NT2/D1 (cell line): ENCODE results near the gene ADM2.

Source experiments
- DNase-seq: peaks from one replicate; pipeline ENCODE4 v3.0.0-alpha.2; 2011; ENCODE audit warnings: low read depth, low spot score
- H3K27me3 ChIP-seq: 2 replicates; pipeline ENCODE4 v1.6.0; 2011; ENCODE audit warnings: mild to moderate bottlenecking; ENCODE audit not compliant: insufficient read length, insufficient read depth
- H3K36me3 ChIP-seq: 2 replicates; pipeline ENCODE4 v1.6.1; 2011; ENCODE audit warnings: mild to moderate bottlenecking, low read length, mixed read lengths; ENCODE audit not compliant: insufficient read depth, insufficient read length
- H3K4me1 ChIP-seq: 2 replicates; pipeline ENCODE4 v1.5.1; 2011; ENCODE audit not compliant: insufficient read depth, insufficient read length
- H3K4me3 ChIP-seq: 2 replicates; pipeline ENCODE4 v1.5.1; 2011; ENCODE audit warnings: low read depth; ENCODE audit not compliant: insufficient read length
- H3K9ac ChIP-seq: 2 replicates; pipeline ENCODE4 v1.6.0; 2011; ENCODE audit warnings: low read depth; ENCODE audit not compliant: insufficient read length
- H3K9me3 ChIP-seq: 2 replicates; pipeline ENCODE4 v1.5.1; 2011; ENCODE audit warnings: mild to moderate bottlenecking, low read length; ENCODE audit not compliant: insufficient read depth
- SUZ12 ChIP-seq: IDR thresholded peaks from 2 replicates; pipeline ENCODE4 v1.6.1; 2011; ENCODE audit not compliant: insufficient read length, insufficient read depth; ENCODE audit errors: extremely low read depth
- YY1 ChIP-seq: IDR thresholded peaks from 2 replicates; pipeline ENCODE4 v1.6.1; 2011; ENCODE audit not compliant: insufficient read length, insufficient read depth
- ZNF274 ChIP-seq: IDR thresholded peaks from 2 replicates; pipeline ENCODE4 v1.6.1; 2011; ENCODE audit warnings: mild to moderate bottlenecking, low read depth, low read length

The ADM2 gene

GRCh38 chr22:50523806-50524675 lies 42.7 kb downstream of the ADM2 start:
- H3K36me3 ChIP-seq = peaks cover 47% of the 10 kb centered on the region
- H3K9me3 ChIP-seq = no peaks in the 10 kb centered on the region
- no peak for TF ChIP-seq ZNF274
- TF ChIP-seq YY1 = no peak
- no peak for TF ChIP-seq SUZ12
- peaks cover 11% of the 10 kb centered on the region for H3K4me1 ChIP-seq
- DNase-seq = no peak
- peak overlapping the region; percentile 91 for H3K9ac ChIP-seq
- H3K27me3 ChIP-seq = no peaks in the 10 kb centered on the region
- H3K4me3 ChIP-seq = peak overlapping the region; percentile 82

GRCh38 chr22:50524676-50525103 lies 43.3 kb downstream of the ADM2 start:
- TF ChIP-seq YY1 (no peak), ZNF274 (no peak), SUZ12 (no peak)
- Histone ChIP-seq H3K36me3 (peaks cover 40% of the 10 kb centered on the region), H3K27me3 (no peaks in the 10 kb centered on the region), H3K4me3 (peak overlapping the region; percentile 82), H3K9ac (peak overlapping the region; percentile 91), H3K9me3 (no peaks in the 10 kb centered on the region), H3K4me1 (peaks cover 11% of the 10 kb centered on the region)
- DNase-seq = no peak

- peak within 1 kb of the TSS; percentile 91 for H3K9ac ChIP-seq
- peak; percentile 89 for DNase-seq
- H3K4me1 ChIP-seq = peaks cover 11% of the 10 kb centered on the region
- no peaks in the 10 kb centered on the region for H3K27me3 ChIP-seq
- peak within 1 kb of the TSS; percentile 82 for H3K4me3 ChIP-seq
- peaks cover 40% of the 10 kb centered on the region for H3K36me3 ChIP-seq
- no peaks in the 10 kb centered on the region for H3K9me3 ChIP-seq
- no peak for TF ChIP-seq ZNF274
- TF ChIP-seq YY1 = no peak
- no peak for TF ChIP-seq SUZ12
These were observed 43.9 kb downstream of the ADM2 start, which contains the start of gene SCO2 for GRCh38 chr22:50525104-50525857. Gene SCO2, minus strand, starts transcription at chr22:50525598. Its CDS starts 1,187 bp downstream, at chr22:50524411.

- Histone ChIP-seq H3K4me3 (peak overlapping the region; percentile 82), H3K27me3 (no peaks in the 10 kb centered on the region), H3K9me3 (no peaks in the 10 kb centered on the region), H3K4me1 (peaks cover 11% of the 10 kb centered on the region), H3K36me3 (peaks cover 39% of the 10 kb centered on the region), H3K9ac (peak overlapping the region; percentile 91)
- no peak for DNase-seq
- TF ChIP-seq ZNF274 (no peak), SUZ12 (no peak), YY1 (no peak)
These were observed 44.4 kb downstream of the ADM2 start for GRCh38 chr22:50525858-50526107.

- H3K4me3 ChIP-seq = peak overlapping the region; percentile 82
- H3K4me1 ChIP-seq = peaks cover 11% of the 10 kb centered on the region
- H3K9me3 ChIP-seq = no peaks in the 10 kb centered on the region
- DNase-seq = no peak
- peak overlapping the region; percentile 91 for H3K9ac ChIP-seq
- peaks cover 34% of the 10 kb centered on the region for H3K36me3 ChIP-seq
- TF ChIP-seq ZNF274 (no peak), YY1 (no peak), SUZ12 (no peak)
- no peaks in the 10 kb centered on the region for H3K27me3 ChIP-seq
These were observed 44.9 kb downstream of the ADM2 start for GRCh38 chr22:50526108-50526833.

- H3K27me3 ChIP-seq = no peaks in the 10 kb centered on the region
- H3K9ac ChIP-seq = peak overlapping the region; percentile 91
- H3K4me3 ChIP-seq = peak overlapping the region; percentile 82
- H3K36me3 ChIP-seq = peaks cover 26% of the 10 kb centered on the region
- no peaks in the 10 kb centered on the region for H3K9me3 ChIP-seq
- H3K4me1 ChIP-seq = peaks cover 11% of the 10 kb centered on the region
- DNase-seq = no peak
- no peak for TF ChIP-seq YY1
- no peak for TF ChIP-seq ZNF274
- TF ChIP-seq SUZ12 = no peak
These were observed 45.8 kb downstream of the ADM2 start for GRCh38 chr22:50526834-50527801.
